GM13976 (cell line): ENCODE data around the gene DOCK4.

ENCODE experiments used
- DNase-seq: peaks from one replicate; pipeline ENCODE4 v3.0.0; 2012; ENCODE audit warnings: low spot score
- in situ Hi-C: fragments of 300-500 bp; cut with MboI; formaldehyde crosslinking; loops from one replicate; pipeline ENCODE4 v1.12.0; 2022; ENCODE audit warnings: low sequenced_read_pairs, mixed read lengths, inconsistent platforms; ENCODE audit not compliant: unreplicated experiment
- TF ChIP-seq, protein P1 (sequence below): IDR thresholded peaks from 2 replicates; pipeline ENCODE4 v1.5.1; 2012; ENCODE audit warnings: borderline replicate concordance, mild to moderate bottlenecking; ENCODE audit not compliant: insufficient read depth; ENCODE audit errors: extremely low read depth, missing control alignments, control extremely low read depth

The DOCK4 gene

DNA sequence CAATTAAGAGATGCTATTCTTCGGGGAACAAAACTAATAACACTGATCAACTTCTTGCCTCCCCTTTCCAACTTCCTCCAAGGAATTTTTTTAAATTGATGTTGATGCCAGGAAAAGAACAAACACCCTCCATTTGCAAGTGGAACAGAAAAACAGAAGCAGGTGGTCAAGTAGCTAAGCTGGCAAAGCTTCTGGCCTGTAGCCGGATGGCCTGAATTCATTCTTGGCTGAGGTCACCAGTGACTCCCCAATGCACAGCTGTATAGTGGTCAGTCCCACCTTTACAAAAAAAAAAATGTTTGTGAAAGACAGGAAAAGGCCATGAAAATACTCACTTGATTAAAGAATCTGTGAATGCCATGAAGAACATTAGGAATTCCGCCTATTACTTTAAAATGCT lies 39.1 kb downstream of the DOCK4 start:
- no peak for DNase-seq
- in situ Hi-C loops = no loop called here
- TF ChIP-seq, protein P1, sequence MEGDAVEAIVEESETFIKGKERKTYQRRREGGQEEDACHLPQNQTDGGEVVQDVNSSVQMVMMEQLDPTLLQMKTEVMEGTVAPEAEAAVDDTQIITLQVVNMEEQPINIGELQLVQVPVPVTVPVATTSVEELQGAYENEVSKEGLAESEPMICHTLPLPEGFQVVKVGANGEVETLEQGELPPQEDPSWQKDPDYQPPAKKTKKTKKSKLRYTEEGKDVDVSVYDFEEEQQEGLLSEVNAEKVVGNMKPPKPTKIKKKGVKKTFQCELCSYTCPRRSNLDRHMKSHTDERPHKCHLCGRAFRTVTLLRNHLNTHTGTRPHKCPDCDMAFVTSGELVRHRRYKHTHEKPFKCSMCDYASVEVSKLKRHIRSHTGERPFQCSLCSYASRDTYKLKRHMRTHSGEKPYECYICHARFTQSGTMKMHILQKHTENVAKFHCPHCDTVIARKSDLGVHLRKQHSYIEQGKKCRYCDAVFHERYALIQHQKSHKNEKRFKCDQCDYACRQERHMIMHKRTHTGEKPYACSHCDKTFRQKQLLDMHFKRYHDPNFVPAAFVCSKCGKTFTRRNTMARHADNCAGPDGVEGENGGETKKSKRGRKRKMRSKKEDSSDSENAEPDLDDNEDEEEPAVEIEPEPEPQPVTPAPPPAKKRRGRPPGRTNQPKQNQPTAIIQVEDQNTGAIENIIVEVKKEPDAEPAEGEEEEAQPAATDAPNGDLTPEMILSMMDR = no peak

DNA sequence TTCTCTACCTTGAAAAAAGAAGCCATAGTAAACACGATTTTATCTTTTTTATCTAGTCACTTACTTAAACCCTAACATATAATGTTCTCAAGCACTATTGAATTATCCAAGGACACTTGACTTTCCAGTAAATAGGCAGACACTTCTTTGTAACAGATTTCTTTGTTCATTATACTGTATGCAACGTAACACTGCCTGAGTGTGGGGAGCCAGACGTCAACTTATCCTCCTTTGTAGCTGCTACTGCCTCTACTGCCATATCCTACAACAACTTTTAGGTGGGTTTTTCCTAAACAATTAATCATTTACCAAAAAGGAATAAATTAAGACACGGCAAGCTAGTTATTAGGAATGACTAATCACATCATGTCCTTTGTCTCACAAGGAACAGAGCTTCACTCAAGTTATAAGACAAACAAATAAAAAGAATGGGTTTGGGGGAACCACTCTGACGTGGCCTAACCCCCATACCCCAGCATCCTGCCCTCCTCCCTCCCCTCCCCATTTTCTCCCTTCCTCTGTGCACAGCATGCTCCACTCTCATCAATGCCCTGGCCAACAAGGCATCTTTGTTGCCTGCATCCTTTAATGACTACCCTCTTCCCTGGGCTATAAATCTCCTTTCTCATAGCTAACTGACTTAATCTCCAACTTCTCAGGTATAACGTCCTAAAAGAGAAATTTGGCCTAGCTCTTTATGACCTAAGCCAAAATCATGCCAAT lies 43.3 kb downstream of the DOCK4 start:
- in situ Hi-C loops = no loop called here
- no peak for DNase-seq

DNA sequence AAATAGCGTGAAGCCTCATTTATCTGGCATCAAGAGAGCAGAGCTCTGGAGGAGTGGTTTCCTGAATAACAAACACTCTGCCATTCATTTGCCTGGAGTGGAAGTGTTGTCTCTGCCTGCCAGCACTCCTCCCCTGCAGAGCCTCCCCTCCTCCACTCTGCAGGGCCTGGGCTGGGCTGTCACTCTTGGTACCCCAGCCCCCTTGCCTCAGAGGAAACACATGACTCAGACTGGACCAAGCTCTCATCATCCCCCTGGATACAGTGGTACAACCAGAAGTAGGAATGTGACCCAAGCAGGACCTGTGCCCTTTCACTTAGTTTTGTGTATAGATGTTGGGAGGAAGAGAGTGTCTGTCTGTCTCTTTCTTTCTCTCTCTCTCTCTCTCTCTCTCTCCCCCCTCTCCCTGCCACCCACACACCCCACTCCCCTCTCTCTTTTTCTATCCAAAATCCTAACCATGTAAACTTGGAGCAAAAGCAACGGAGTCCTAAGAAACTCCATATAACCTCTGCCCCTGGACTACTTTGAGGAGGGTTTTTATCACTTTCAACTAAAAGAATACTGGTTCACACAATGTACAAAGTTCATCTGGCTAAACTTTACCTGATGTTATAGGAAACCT lies 43.9 kb downstream of the DOCK4 start:
- TF ChIP-seq, protein P1 = no peak
- DNase-seq = no peak
- in situ Hi-C loops = no loop called here

More for the DNA sequence above, 43.3 kb downstream of the DOCK4 start:
- TF ChIP-seq, protein P1 = no peak

DNA sequence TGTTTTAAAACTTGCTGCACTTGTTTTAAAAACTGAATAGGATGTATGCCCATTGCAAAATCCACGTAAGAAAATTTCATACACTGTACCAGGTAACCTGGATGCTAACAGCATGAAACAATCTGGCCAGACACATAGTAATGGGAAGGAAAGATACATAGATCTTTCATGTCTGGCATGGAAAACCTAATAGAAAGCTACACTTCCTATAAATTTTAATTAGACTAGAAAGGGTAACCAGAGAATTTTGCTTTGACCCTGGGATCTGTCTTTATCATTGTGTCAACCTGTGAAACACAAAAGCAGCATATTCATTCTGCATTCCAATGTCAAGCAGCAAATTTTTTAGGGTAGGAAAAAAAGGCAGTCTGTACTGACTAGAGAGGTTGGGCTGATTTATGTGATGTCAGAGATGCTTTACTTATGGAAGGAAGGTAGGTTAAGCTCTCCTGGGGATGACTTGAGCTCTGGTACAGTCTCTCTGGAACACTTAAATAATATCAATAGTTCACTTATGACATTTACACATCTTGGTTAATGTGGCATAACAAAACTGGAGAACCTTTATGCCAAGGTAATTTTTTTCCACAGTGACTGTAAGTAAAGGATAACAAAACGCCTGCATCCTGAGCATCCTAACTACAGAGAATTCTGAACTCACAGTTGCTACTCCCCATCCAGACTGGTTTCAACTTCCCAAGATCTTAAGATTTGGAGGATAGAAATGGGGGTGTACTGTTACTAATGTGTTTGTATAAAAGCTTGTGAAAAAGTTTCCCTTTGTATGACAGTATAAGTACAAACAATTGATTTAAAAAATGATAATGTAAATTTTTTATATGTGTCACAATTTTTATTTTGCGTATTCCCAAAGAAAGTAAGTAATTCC lies 44.7 kb downstream of the DOCK4 start:
- DNase-seq = no peak
- in situ Hi-C loops = no loop called here
- TF ChIP-seq, protein P1 = no peak

DNA sequence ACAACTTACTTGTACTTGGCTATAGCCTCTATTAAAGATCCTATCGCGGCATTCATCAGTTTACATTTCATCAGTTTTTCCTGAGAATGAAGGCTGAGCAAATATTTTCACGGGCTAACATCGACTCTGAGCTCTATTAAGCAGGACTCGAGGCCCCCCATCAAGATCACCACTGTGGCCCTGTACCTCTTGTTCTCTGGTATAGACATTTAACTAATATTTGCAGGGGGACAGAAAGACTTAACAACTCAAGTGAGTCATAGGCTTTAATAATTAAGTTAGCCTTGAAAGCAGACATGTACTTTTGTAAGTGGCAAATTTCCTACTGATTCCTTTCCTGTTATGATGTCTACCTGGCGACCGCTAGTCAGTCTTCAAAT lies 45.4 kb downstream of the DOCK4 start:
- no peak for DNase-seq
- TF ChIP-seq, protein P1 = no peak
- in situ Hi-C loops = no loop called here

DNA sequence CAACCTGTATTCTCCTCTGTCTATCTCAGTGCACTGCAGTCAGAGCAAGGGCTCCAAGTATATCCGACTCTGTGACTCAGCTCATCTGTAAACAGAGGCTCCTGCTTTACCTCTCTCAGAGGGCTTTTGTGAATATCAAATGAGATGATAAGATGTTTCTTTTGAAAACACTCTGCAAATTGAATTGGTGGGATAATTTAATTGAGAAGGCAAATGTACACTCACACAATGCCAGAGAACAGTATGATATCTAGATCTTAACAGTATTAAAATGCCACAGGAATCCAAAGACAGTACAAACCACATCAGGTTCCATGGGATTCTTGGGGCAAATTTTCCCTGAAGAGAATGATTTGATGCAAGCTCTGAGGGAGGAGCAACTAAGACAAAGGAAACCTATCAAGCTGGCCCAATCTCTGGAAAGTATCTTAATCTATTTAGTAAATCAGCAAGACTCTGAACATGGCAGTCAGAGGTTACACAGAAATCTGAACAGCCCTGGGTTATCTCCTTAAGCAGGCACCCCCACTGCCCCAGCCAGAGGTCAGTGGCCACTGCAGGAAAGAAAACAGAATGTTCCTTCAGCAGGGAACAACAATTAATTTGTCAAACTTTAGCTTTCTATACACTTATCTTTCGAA lies 45.9 kb downstream of the DOCK4 start:
- TF ChIP-seq, protein P1 = no peak
- in situ Hi-C loops = no loop called here
- DNase-seq = no peak
